DND-41 (cell line): ENCODE measurements around the gene SLC35A1.

ENCODE experiments used
- ATAC-seq: fragments of 200-7000 bp; cut with Tn5 transposase; 3 replicates; pipeline ENCODE4 v1.9.1; 2021; ENCODE audit warnings: low read depth; ENCODE audit not compliant: insufficient read depth
- DNase-seq: peaks from one replicate; pipeline ENCODE4 v3.0.0-alpha.2; 2020
- H2AFZ ChIP-seq: 2 replicates; pipeline ENCODE4 v1.6.0; 2012; ENCODE audit warnings: low read depth, low read length
- H3K27ac ChIP-seq: 2 replicates; pipeline ENCODE4 v1.5.1; 2012; ENCODE audit warnings: low read length, inconsistent platforms
- H3K27me3 ChIP-seq: fragments of 200-600 bp; sonication (generic); 2 replicates; pipeline ENCODE4 v1.6.0; 2012; ENCODE audit warnings: low read length, mild to moderate bottlenecking, inconsistent platforms; ENCODE audit not compliant: insufficient read depth, poor library complexity
- H3K36me3 ChIP-seq: 2 replicates; pipeline ENCODE4 v1.5.1; 2012; ENCODE audit warnings: low read length, inconsistent platforms; ENCODE audit not compliant: insufficient read depth
- H3K4me1 ChIP-seq: 2 replicates; pipeline ENCODE4 v1.5.1; 2012; ENCODE audit warnings: mild to moderate bottlenecking, low read length; ENCODE audit not compliant: insufficient read depth
- H3K4me2 ChIP-seq: 2 replicates; pipeline ENCODE4 v1.6.0; 2012; ENCODE audit warnings: mild to moderate bottlenecking, moderate library complexity, low read length, inconsistent platforms; ENCODE audit not compliant: insufficient read depth
- H3K4me3 ChIP-seq, 2 experiments: fragments of 200-600 bp in 1 of 2; shearing (Covaris generic) in 1 of 2; 2 replicates each; pipeline ENCODE4 v1.5.1; 2012 to 2016; ENCODE audit warnings: inconsistent platforms in 2 of 2, low read length in 2 of 2, mild to moderate bottlenecking in 2 of 2, low read depth in 1 of 2, moderate library complexity in 1 of 2
- H3K79me2 ChIP-seq: 2 replicates; pipeline ENCODE4 v1.6.0; 2012; ENCODE audit warnings: low read length, inconsistent platforms; ENCODE audit not compliant: insufficient read depth
- H3K9ac ChIP-seq: 2 replicates; pipeline ENCODE4 v1.6.0; 2012; ENCODE audit warnings: low read depth, mild to moderate bottlenecking, inconsistent platforms, low read length, moderate library complexity
- H3K9me3 ChIP-seq: 2 replicates; pipeline ENCODE4 v1.5.1; 2012; ENCODE audit warnings: low read length, moderate library complexity, mild to moderate bottlenecking, inconsistent platforms; ENCODE audit not compliant: insufficient read depth, severe bottlenecking
- H4K20me1 ChIP-seq: 2 replicates; pipeline ENCODE4 v1.6.0; 2012; ENCODE audit warnings: low read length; ENCODE audit not compliant: insufficient read depth
- CTCF ChIP-seq: IDR thresholded peaks from 2 replicates; pipeline ENCODE4 v1.5.1; 2012; ENCODE audit warnings: borderline replicate concordance, low read length, moderate library complexity, mild to moderate bottlenecking; ENCODE audit not compliant: poor library complexity, severe bottlenecking; ENCODE audit errors: extremely low read depth
- EZH2 ChIP-seq: IDR thresholded peaks from 3 replicates; pipeline ENCODE4 v1.6.1; 2012; ENCODE audit warnings: borderline replicate concordance, low read depth, mild to moderate bottlenecking, moderate library complexity, low read length, inconsistent platforms; ENCODE audit not compliant: severe bottlenecking

The SLC35A1 gene

GRCh38 chr6:87473419-87473903 lies 687 bp downstream of the SLC35A1 start:
- Histone ChIP-seq H3K4me1 (peaks cover 20% of the 10 kb centered on the region), H3K79me2 (no peaks in the 10 kb centered on the region; the same call in 1 of the 2 replicates), H2AFZ (peak overlapping the region; percentile 97), H3K4me3 (peak overlapping the region; percentile 59 to 88), H3K9ac (peak overlapping the region; percentile 78), H3K4me2 (peak overlapping the region; percentile 84), H4K20me1 (no peaks in the 10 kb centered on the region), H3K27ac (peak overlapping the region; percentile 83), H3K9me3 (no peaks in the 10 kb centered on the region), H3K27me3 (no peaks in the 10 kb centered on the region), H3K36me3 (no peaks in the 10 kb centered on the region)
- ATAC-seq: peak; percentile 76
- DNase-seq: peak; percentile 58
- no peak for TF ChIP-seq EZH2
- TF ChIP-seq CTCF: no peak

GRCh38 chr6:87481931-87482330 lies 9.2 kb downstream of the SLC35A1 start:
- ATAC-seq (no peak), DNase-seq (no peak)
- Histone ChIP-seq H3K4me1 (no peaks in the 10 kb centered on the region), H3K27me3 (no peaks in the 10 kb centered on the region), H3K27ac (no peak overlapping the region), H3K9ac (no peak overlapping the region), H3K9me3 (no peaks in the 10 kb centered on the region), H2AFZ (no peak overlapping the region), H4K20me1 (no peaks in the 10 kb centered on the region), H3K36me3 (no peaks in the 10 kb centered on the region), H3K4me3 (no peak overlapping the region), H3K4me2 (no peak overlapping the region), H3K79me2 (no peaks in the 10 kb centered on the region)
- TF ChIP-seq EZH2 (no peak), CTCF (no peak)

GRCh38 chr6:87482366-87482765 lies 9.6 kb downstream of the SLC35A1 start:
- TF ChIP-seq CTCF: no peak
- no peak for TF ChIP-seq EZH2
- Histone ChIP-seq H3K9ac (no peak overlapping the region), H3K79me2 (no peaks in the 10 kb centered on the region), H3K9me3 (no peaks in the 10 kb centered on the region), H3K27me3 (no peaks in the 10 kb centered on the region), H3K36me3 (no peaks in the 10 kb centered on the region), H3K4me3 (no peak overlapping the region), H3K4me1 (no peaks in the 10 kb centered on the region), H4K20me1 (no peaks in the 10 kb centered on the region), H3K27ac (no peak overlapping the region), H2AFZ (no peak overlapping the region), H3K4me2 (no peak overlapping the region)
- DNase-seq (no peak), ATAC-seq (no peak)

- no peaks in the 10 kb centered on the region for H3K27me3 ChIP-seq
- no peak overlapping the region for H3K27ac ChIP-seq
- DNase-seq (peak; percentile 51), ATAC-seq (peak; percentile 81)
- no peak overlapping the region for H3K4me3 ChIP-seq
- H3K79me2 ChIP-seq: no peaks in the 10 kb centered on the region
- H3K4me1 ChIP-seq: no peaks in the 10 kb centered on the region
- TF ChIP-seq EZH2: no peak
- TF ChIP-seq CTCF: peak; percentile 48
- H3K9me3 ChIP-seq: no peaks in the 10 kb centered on the region
- no peak overlapping the region for H2AFZ ChIP-seq
- no peak overlapping the region for H3K9ac ChIP-seq
- no peak overlapping the region for H3K4me2 ChIP-seq
- H4K20me1 ChIP-seq: no peaks in the 10 kb centered on the region
- no peaks in the 10 kb centered on the region for H3K36me3 ChIP-seq
Measured at GRCh38 chr6:87483929-87484328, 11.2 kb downstream of the SLC35A1 start.
